B cell (primary cell): ENCODE data around the gene SOX6. TPM values are rescaled to one million over a fixed set of nuclear protein-coding genes. Genes with fewer than 3 reads are reported as not detected.

Experiments used
- ATAC-seq: fragments of 200-7000 bp; cut with Tn5 transposase; one replicate; pipeline ENCODE4 v1.10.0; 2021; ENCODE audit warnings: low read depth, mild to moderate bottlenecking, moderate number of reproducible peaks, moderate library complexity
- CTCF ChIA-PET: fragments of 350-600 bp; sonication (Branson Sonifier 250); formaldehyde crosslinking; loops from one replicate; lab custom pipeline; 2021; ENCODE audit warnings: antibody characterized with exemption, inconsistent platforms; lab: Charles Lee
- POLR2A ChIA-PET: fragments of 350-600 bp; sonication (Branson Sonifier 250); formaldehyde crosslinking; loops from one replicate; lab custom pipeline; 2021; ENCODE audit warnings: antibody characterized with exemption; lab: Charles Lee
- DNase-seq: peaks from one replicate; pipeline ENCODE4 v3.0.0; 2013
- H2AFZ ChIP-seq: 2 replicates; pipeline ENCODE4 v1.6.1; 2012; ENCODE audit warnings: mild to moderate bottlenecking, low read depth, low read length; ENCODE audit not compliant: insufficient read depth, poor library complexity, severe bottlenecking
- H3K27ac ChIP-seq, 2 donors: 1 replicate in 1 of 2; 2 replicates in 1 of 2; pipeline ENCODE4 v1.5.1; 2012 to 2013; ENCODE audit warnings: low read length in 2 of 2, mild to moderate bottlenecking in 2 of 2, moderate library complexity in 1 of 2
- H3K27me3 ChIP-seq, 4 experiments: fragments of 200-600 bp in 1 of 4; sonication (generic) in 1 of 4; replicated peaks in 1 of 4; 1 replicate in 2 of 4; 2 replicates in 2 of 4; pipeline versions ENCODE4 v1.6.1 to v1.7.0; 2013 to 2016; ENCODE audit warnings: low read length in 3 of 4, mild to moderate bottlenecking in 2 of 4, mixed read lengths in 1 of 4, moderate library complexity in 1 of 4; ENCODE audit not compliant: insufficient read depth in 4 of 4, control insufficient read depth in 3 of 4; ENCODE audit errors: control extremely low read depth in 1 of 4
- H3K36me3 ChIP-seq, 2 experiments: replicated peaks in 1 of 2; 1 replicate in 1 of 2; 2 replicates in 1 of 2; pipeline versions ENCODE4 v1.6.1 to v1.7.1; 2013; ENCODE audit warnings: low read length in 1 of 2; ENCODE audit not compliant: insufficient read depth in 2 of 2, control insufficient read depth in 1 of 2; ENCODE audit errors: control extremely low read depth in 1 of 2, extremely low read depth in 1 of 2
- H3K4me1 ChIP-seq, 2 donors: fragments of 200-600 bp in 1 of 2; sonication (generic) in 1 of 2; 1 replicate in 1 of 2; 2 replicates in 1 of 2; pipeline versions ENCODE4 v1.5.1 to v1.6.1; 2013 to 2017; ENCODE audit warnings: low read length in 2 of 2; ENCODE audit not compliant: control insufficient read depth in 2 of 2, insufficient read depth in 2 of 2
- H3K4me2 ChIP-seq: replicated peaks from 2 replicates; pipeline ENCODE3; 2012; ENCODE audit warnings: mild to moderate bottlenecking, low read depth, low read length; ENCODE audit not compliant: poor library complexity, severe bottlenecking
- H3K4me3 ChIP-seq, 5 experiments: fragments of 200-600 bp in 1 of 5; sonication (generic) in 1 of 5; 1 replicate in 3 of 5; 2 replicates in 2 of 5; pipeline versions ENCODE4 v1.5.1 to v1.7.0; 2011 to 2016; ENCODE audit warnings: low read length in 4 of 5, mild to moderate bottlenecking in 4 of 5, low read depth in 2 of 5, control low read depth in 1 of 5, moderate library complexity in 1 of 5; ENCODE audit not compliant: insufficient read depth in 1 of 5; ENCODE audit errors: control extremely low read depth in 1 of 5, extremely low read depth in 1 of 5
- H3K79me2 ChIP-seq: fragments of 200-600 bp; sonication (generic); one replicate; pipeline ENCODE4 v1.6.0; 2016; ENCODE audit warnings: low read length; ENCODE audit not compliant: control insufficient read depth, insufficient read depth
- H3K9ac ChIP-seq: fragments of 200-600 bp; sonication (generic); 2 replicates; pipeline ENCODE4 v1.6.1; 2017; ENCODE audit warnings: mild to moderate bottlenecking, low read length, moderate library complexity
- H3K9me3 ChIP-seq, 3 donors: one replicate each; pipeline versions ENCODE4 v1.6.1 to v1.7.1; 2013; ENCODE audit warnings: low read length in 2 of 3; ENCODE audit not compliant: control insufficient read depth in 2 of 3, insufficient read depth in 1 of 3; ENCODE audit errors: control extremely low read depth in 1 of 3
- H4K20me1 ChIP-seq: 2 replicates; pipeline ENCODE4 v1.6.0; 2012; ENCODE audit warnings: mild to moderate bottlenecking, low read length; ENCODE audit not compliant: insufficient read depth, control insufficient read depth, poor library complexity, severe bottlenecking
- H3K27ac Mint-ChIP-seq: one replicate; pipeline ENCODE4 v1.8.0; 2021; ENCODE audit warnings: mixed read lengths
- H3K27me3 Mint-ChIP-seq: one replicate; pipeline ENCODE4 v1.8.0; 2021; ENCODE audit warnings: mixed read lengths
- H3K4me1 Mint-ChIP-seq: one replicate; pipeline ENCODE4 v1.8.0; 2021; ENCODE audit warnings: mixed read lengths
- H3K4me3 Mint-ChIP-seq: one replicate; pipeline ENCODE4 v1.8.0; 2021; ENCODE audit warnings: mixed read lengths
- H3K9me3 Mint-ChIP-seq: one replicate; pipeline ENCODE4 v1.8.0; 2022; ENCODE audit warnings: mixed read lengths; ENCODE audit not compliant: insufficient read depth
- CTCF ChIP-seq: fragments of 200-600 bp; IDR thresholded peaks from one replicate; pipeline ENCODE4 v1.8.0; 2022; ENCODE audit warnings: antibody characterized with exemption, mild to moderate bottlenecking
- EZH2 ChIP-seq: IDR thresholded peaks from 2 replicates; pipeline ENCODE4 v1.6.1; 2012; ENCODE audit warnings: borderline replicate concordance, low read depth, mild to moderate bottlenecking, moderate library complexity, low read length; ENCODE audit not compliant: insufficient read depth, poor library complexity, severe bottlenecking
- WGBS: methylation state at CpG from one replicate; pipeline ENCODE4 v1.1.5; 2013; ENCODE audit warnings: missing lambda C conversion rate; ENCODE audit not compliant: insufficient coverage; 5-methylcytosine and 5-hydroxymethylcytosine counted together
- intact Hi-C: fragments of 100-400 bp; cut with micrococcal nuclease; formaldehyde crosslinking; loops from one replicate; pipeline ENCODE4 v1.10.0; 2022
- polyA plus RNA-seq: library from polyadenylated mRNA; depleted of rRNA; stranded (reverse); fragments of >200 nt; gene quantifications from 2 replicates; pipeline ENCODE4 v1.2.3, GENCODE V29; 2012
- total RNA-seq, 2 donors: library from RNA; stranded (reverse); fragments of 120-200 nt in 1 of 2; gene quantifications; 1 replicate in 1 of 2; 2 replicates in 1 of 2; pipeline versions ENCODE4 v1.2.3 to v1.2.4, GENCODE V29; 2013 to 2022

SOX6 gene
- total and polyA plus RNA-seq, 2 donors (not counting 1 experiment from before 2014, with no cell fraction given), result not detected

GRCh38 chr11:16166571-16166970 is 189.8 kb downstream of the SOX6 start:
- POLR2A ChIA-PET, result no interaction called here
- Histone ChIP-seq H3K4me3 (no peak overlapping the region), H3K36me3 (no peaks in the 10 kb centered on the region), H3K79me2 (no peaks in the 10 kb centered on the region), H3K27ac (no peak overlapping the region), H3K9me3 (no peaks in the 10 kb centered on the region), H3K4me2 (no peak overlapping the region), H4K20me1 (no peaks in the 10 kb centered on the region), H3K27me3 (no peaks in the 10 kb centered on the region), H3K4me1 (no peaks in the 10 kb centered on the region), H3K9ac (no peak overlapping the region), H2AFZ (no peak overlapping the region)
- H3K9me3 Mint-ChIP-seq, result no peaks in the 10 kb centered on the region
- H3K27me3 Mint-ChIP-seq, result no peaks in the 10 kb centered on the region
- intact Hi-C loops, result no loop called here
- no peak overlapping the region for H3K27ac Mint-ChIP-seq
- TF ChIP-seq EZH2 (no peak), CTCF (no peak)
- ATAC-seq (no peak), DNase-seq (no peak)
- no peaks in the 10 kb centered on the region for H3K4me1 Mint-ChIP-seq
- CTCF ChIA-PET, result no interaction called here
- WGBS, result no CpG with 5 or more reads among the region's 1 CpG
- H3K4me3 Mint-ChIP-seq, result no peak overlapping the region

GRCh38 chr11:16160146-16160545 is 196.2 kb downstream of the SOX6 start:
- H3K4me1 Mint-ChIP-seq, result no peaks in the 10 kb centered on the region
- H2AFZ ChIP-seq, result no peak overlapping the region
- no peaks in the 10 kb centered on the region for H3K36me3 ChIP-seq
- H3K27me3 Mint-ChIP-seq, result no peaks in the 10 kb centered on the region
- no peaks in the 10 kb centered on the region for H3K79me2 ChIP-seq
- ATAC-seq, result no peak
- no CpG with 5 or more reads among the region's 1 CpG for WGBS
- DNase-seq, result no peak
- no peak overlapping the region for H3K27ac ChIP-seq
- no peaks in the 10 kb centered on the region for H3K4me1 ChIP-seq
- no peak for TF ChIP-seq EZH2
- no peak for TF ChIP-seq CTCF
- no peak overlapping the region for H3K4me2 ChIP-seq
- no peaks in the 10 kb centered on the region for H4K20me1 ChIP-seq
- H3K27me3 ChIP-seq, result no peaks in the 10 kb centered on the region
- H3K9me3 Mint-ChIP-seq, result no peaks in the 10 kb centered on the region
- H3K9me3 ChIP-seq, result no peaks in the 10 kb centered on the region
- H3K4me3 Mint-ChIP-seq, result no peak overlapping the region
- no peak overlapping the region for H3K4me3 ChIP-seq
- H3K9ac ChIP-seq, result no peak overlapping the region
- POLR2A ChIA-PET, result no interaction called here
- CTCF ChIA-PET, result no interaction called here
- intact Hi-C loops, result no loop called here
- H3K27ac Mint-ChIP-seq, result no peak overlapping the region
